HepG2 (cell line): Measurements from ENCODE around the gene PPP1CA. TPM values are rescaled to one million over a fixed set of nuclear protein-coding genes. Genes with fewer than 3 reads are reported as not detected.

Source experiments
- ATM ChIP-seq: fragments of 450-650 bp; IDR thresholded peaks from 2 replicates; pipeline ENCODE4 v1.7.1; 2017; ENCODE audit warnings: mild to moderate bottlenecking, borderline replicate concordance
- BCL3 ChIP-seq: sonication (generic); formaldehyde crosslinking; IDR thresholded peaks from 2 replicates; pipeline ENCODE4 v1.5.1; 2020; ENCODE audit warnings: mild to moderate bottlenecking, missing genetic modification reagents, moderate library complexity
- DR1 ChIP-seq: sonication (generic); formaldehyde crosslinking; IDR thresholded peaks from 2 replicates; pipeline ENCODE4 v1.8.0; 2021; ENCODE audit warnings: mild to moderate bottlenecking, missing genetic modification reagents, inconsistent platforms
- E2F5 ChIP-seq: sonication (generic); formaldehyde crosslinking; conservative IDR thresholded peaks from 2 replicates; pipeline ENCODE4 v1.4.0; 2020; ENCODE audit warnings: missing genetic modification reagents
- HMGXB4 ChIP-seq, 2 experiments: sonication (generic) in 1 of 2; formaldehyde crosslinking in 1 of 2; IDR thresholded peaks; 2 replicates each; pipeline versions ENCODE4 v1.4.0 to v1.6.1; 2018 to 2020; ENCODE audit warnings: missing genetic modification reagents in 2 of 2, borderline replicate concordance in 1 of 2, low read depth in 1 of 2, mild to moderate bottlenecking in 1 of 2, missing biosample characterization in 1 of 2
- MTA1 ChIP-seq: sonication (generic); formaldehyde crosslinking; IDR thresholded peaks from 2 replicates; pipeline ENCODE4 v1.4.0; 2020; ENCODE audit warnings: missing genetic modification reagents, mild to moderate bottlenecking, borderline replicate concordance
- MTA3 ChIP-seq: sonication (generic); formaldehyde crosslinking; IDR thresholded peaks from 2 replicates; pipeline ENCODE4 v1.4.0; 2020; ENCODE audit warnings: missing genetic modification reagents
- NFE2L1 ChIP-seq: sonication (generic); formaldehyde crosslinking; IDR thresholded peaks from 2 replicates; pipeline ENCODE4 v1.4.0; 2020; ENCODE audit warnings: missing genetic modification reagents, mild to moderate bottlenecking, borderline replicate concordance
- NFYC ChIP-seq: IDR thresholded peaks from 2 replicates; pipeline ENCODE4 v1.6.1; 2016; ENCODE audit warnings: missing genetic modification reagents, missing compliant biosample characterization
- RAD51 ChIP-seq: fragments of 450-650 bp; IDR thresholded peaks from 2 replicates; pipeline ENCODE4 v1.6.1; 2016; ENCODE audit warnings: borderline replicate concordance
- REPIN1 ChIP-seq: sonication (generic); formaldehyde crosslinking; IDR thresholded peaks from 2 replicates; pipeline ENCODE4 v1.8.0; 2022; ENCODE audit warnings: missing genetic modification reagents, low read depth, mild to moderate bottlenecking, borderline replicate concordance
- THYN1 ChIP-seq: sonication (generic); formaldehyde crosslinking; IDR thresholded peaks from 2 replicates; pipeline ENCODE4 v1.8.1; 2023; ENCODE audit warnings: low read depth, mild to moderate bottlenecking, moderate library complexity, missing genetic modification reagents, borderline replicate concordance
- ZBTB46 ChIP-seq: sonication (generic); formaldehyde crosslinking; IDR thresholded peaks from 2 replicates; pipeline ENCODE4 v1.4.0; 2020; ENCODE audit warnings: mild to moderate bottlenecking, missing genetic modification reagents, borderline replicate concordance
- ZNF296 ChIP-seq: sonication (generic); formaldehyde crosslinking; conservative IDR thresholded peaks from 2 replicates; pipeline ENCODE4 v1.5.0; 2020; ENCODE audit warnings: mild to moderate bottlenecking, missing genetic modification reagents
- ZNF564 ChIP-seq: sonication (generic); formaldehyde crosslinking; IDR thresholded peaks from 2 replicates; pipeline ENCODE4 v1.8.1; 2023; ENCODE audit warnings: mild to moderate bottlenecking, missing genetic modification reagents
- ZNF607 ChIP-seq: sonication (generic); formaldehyde crosslinking; IDR thresholded peaks from 2 replicates; pipeline ENCODE4 v1.5.1; 2020; ENCODE audit warnings: missing genetic modification reagents, mild to moderate bottlenecking, borderline replicate concordance
- ZNF670 ChIP-seq: sonication (generic); formaldehyde crosslinking; IDR thresholded peaks from 2 replicates; pipeline ENCODE4 v1.8.0; 2022; ENCODE audit warnings: mild to moderate bottlenecking, missing genetic modification reagents, borderline replicate concordance
- ZNF709 ChIP-seq: sonication (generic); formaldehyde crosslinking; IDR thresholded peaks from 2 replicates; pipeline ENCODE4 v1.5.0; 2020; ENCODE audit warnings: mild to moderate bottlenecking, missing genetic modification reagents
- ZNF749 ChIP-seq: sonication (generic); formaldehyde crosslinking; IDR thresholded peaks from 2 replicates; pipeline ENCODE4 v1.8.0; 2022; ENCODE audit warnings: mild to moderate bottlenecking, missing genetic modification reagents, moderate library complexity, borderline replicate concordance
- ZNF780A ChIP-seq: sonication (generic); formaldehyde crosslinking; IDR thresholded peaks from 2 replicates; pipeline ENCODE4 v1.8.0; 2022; ENCODE audit warnings: mild to moderate bottlenecking, missing genetic modification reagents, moderate library complexity
- ZNF816 ChIP-seq: sonication (generic); formaldehyde crosslinking; IDR thresholded peaks from 2 replicates; pipeline ENCODE4 v1.8.0; 2022; ENCODE audit warnings: missing genetic modification reagents, mild to moderate bottlenecking, borderline replicate concordance
- polyA plus RNA-seq, 8 experiments: library from polyadenylated mRNA; depleted of rRNA in 3 of 8; stranded (reverse) in 7 of 8; unstranded in 1 of 8; fragments of >200 nt; fragmentation: Illumina TruSeq in 4 of 8; extraction: Trizol in 4 of 8; gene quantifications; 2 replicates each; pipeline versions ENCODE4 v1.2.1 to v1.2.3, GENCODE V29; 2011 to 2016; ENCODE audit warnings: low read depth in 4 of 8, missing spikeins in 1 of 8, mixed read lengths in 1 of 8; ENCODE audit not compliant: insufficient read depth in 1 of 8
- total RNA-seq, 5 experiments: library from RNA; depleted of rRNA; stranded (reverse); fragments of >200 nt; fragmentation: Illumina TruSeq; extraction: Trizol; gene quantifications; 2 replicates each; pipeline ENCODE4 v1.2.3, GENCODE V29; 2016; ENCODE audit warnings: low read depth in 1 of 5
- TF ChIP-seq, protein P1 (sequence below): sonication (generic); formaldehyde crosslinking; IDR thresholded peaks from 2 replicates; pipeline ENCODE4 v1.4.0; 2020; ENCODE audit warnings: missing genetic modification reagents, mild to moderate bottlenecking, borderline replicate concordance

The PPP1CA gene
- total and polyA plus RNA-seq, 2 of the 13 experiments (the other 11 are each of a cell fraction or from before 2014, with no cell fraction given) = 149 to 170 TPM

DNA sequence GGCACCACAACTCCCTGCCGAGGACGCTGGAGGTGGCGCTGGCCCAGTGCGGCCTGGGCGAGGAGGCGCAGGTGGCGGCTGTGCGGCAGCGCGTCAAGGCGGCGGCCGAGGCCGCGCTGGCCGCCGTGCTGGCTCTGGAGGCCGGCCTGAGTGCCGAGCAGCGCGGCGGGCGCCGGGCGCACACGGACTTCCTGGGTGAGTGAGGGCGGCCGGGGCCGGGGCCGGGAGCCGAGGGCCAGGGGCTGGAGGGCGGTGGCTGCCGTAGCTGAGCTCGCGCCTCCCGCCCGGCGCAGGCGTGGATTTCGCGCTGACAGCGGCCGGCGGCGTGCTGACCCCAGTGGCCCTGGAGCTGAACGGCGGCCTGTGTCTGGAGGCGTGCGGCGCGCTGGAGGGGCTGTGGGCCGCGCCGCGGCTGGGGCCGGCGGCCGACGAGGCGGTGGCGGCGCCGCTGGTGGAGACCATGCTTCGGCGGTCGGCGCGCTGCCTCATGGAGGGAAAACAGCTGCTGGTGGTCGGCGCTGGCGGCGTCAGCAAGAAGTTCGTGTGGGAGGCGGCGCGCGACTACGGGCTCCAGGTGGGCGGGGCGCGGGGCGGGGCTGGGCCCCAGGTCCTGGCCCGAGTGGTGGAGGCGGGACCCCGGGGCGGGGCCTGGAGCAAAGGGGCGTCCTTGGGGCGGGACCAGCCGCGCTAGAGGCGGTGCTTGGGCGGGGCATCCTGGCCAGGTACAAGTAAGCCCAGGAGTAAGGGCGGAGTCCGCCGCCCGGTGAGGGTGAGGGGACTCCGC, 19.2 kb upstream of the PPP1CA start (continued):
- no peak for TF ChIP-seq RAD51
- no peak for TF ChIP-seq ZNF670 (CRISPR knock-in tag)
- TF ChIP-seq ATM = no peak
- TF ChIP-seq ZBTB46 (CRISPR knock-in tag) = no peak
- 0 out of 2 replicates have a peak, but pooled peaks have one; percentile 63 for TF ChIP-seq DR1 (CRISPR knock-in tag)
- no peak for TF ChIP-seq NFE2L1
- TF ChIP-seq REPIN1 (CRISPR knock-in tag) = no peak
- no peak for TF ChIP-seq ZNF296 (CRISPR knock-in tag)
- 0 out of 2 replicates have a peak, but pooled peaks have one; percentile 42 for TF ChIP-seq ZNF607 (CRISPR knock-in tag)
- TF ChIP-seq ZNF749 (CRISPR knock-in tag) = no peak
- TF ChIP-seq ZNF816 = no peak
- TF ChIP-seq NFYC (CRISPR knock-in tag) = no peak
- no peak for TF ChIP-seq THYN1
- TF ChIP-seq ZNF564 (CRISPR knock-in tag) = peak; percentile 49; the same call in 1 of the 2 replicates
- TF ChIP-seq BCL3 (CRISPR knock-in tag) = no peak
- TF ChIP-seq E2F5 (CRISPR knock-in tag) = no peak
- no peak for TF ChIP-seq ZNF780A (CRISPR knock-in tag)
- no peak for TF ChIP-seq ZNF709 (CRISPR knock-in tag)
- TF ChIP-seq, protein P1, sequence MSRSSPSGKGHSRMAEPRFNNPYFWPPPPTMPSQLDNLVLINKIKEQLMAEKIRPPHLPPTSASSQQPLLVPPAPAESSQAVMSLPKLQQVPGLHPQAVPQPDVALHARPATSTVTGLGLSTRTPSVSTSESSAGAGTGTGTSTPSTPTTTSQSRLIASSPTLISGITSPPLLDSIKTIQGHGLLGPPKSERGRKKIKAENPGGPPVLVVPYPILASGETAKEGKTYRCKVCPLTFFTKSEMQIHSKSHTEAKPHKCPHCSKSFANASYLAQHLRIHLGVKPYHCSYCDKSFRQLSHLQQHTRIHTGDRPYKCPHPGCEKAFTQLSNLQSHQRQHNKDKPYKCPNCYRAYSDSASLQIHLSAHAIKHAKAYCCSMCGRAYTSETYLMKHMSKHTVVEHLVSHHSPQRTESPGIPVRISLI (CRISPR knock-in tag) = no peak
- no peak for TF ChIP-seq MTA1 (CRISPR knock-in tag)
- no peak for TF ChIP-seq MTA3
- no peak for TF ChIP-seq HMGXB4 (CRISPR knock-in tag; IDR thresholded peaks at IDR 0.05; ENCODE audit: borderline replicate concordance in 1 of 2, low read depth in 1 of 2)
